Fibroblast of villous mesenchyme (primary cell): ENCODE measurements around the gene ITGA2B. TPM values are rescaled to one million over a fixed set of nuclear protein-coding genes. Genes with fewer than 3 reads are reported as not detected.
"Not testable (repeated sequence)": the region's sequence is repeated elsewhere in the genome, so short reads cannot be mapped to it uniquely, and the experiment has no call there.

Source experiments
- DNase-seq: peaks from one replicate; pipeline ENCODE4 v3.0.0-alpha.2; 2010; ENCODE audit warnings: low read depth
- H3K4me3 ChIP-seq: 2 replicates; pipeline ENCODE4 v1.5.1; 2011; ENCODE audit warnings: low read depth, mild to moderate bottlenecking, low read length
- CTCF ChIP-seq: IDR thresholded peaks from 2 replicates; pipeline ENCODE4 v1.5.1; 2012; ENCODE audit warnings: low read depth, mild to moderate bottlenecking, low read length; ENCODE audit not compliant: insufficient read depth
- total RNA-seq: library from RNA; depleted of rRNA; stranded (reverse); fragments of >200 nt; gene quantifications from 2 replicates; pipeline ENCODE4 v1.2.3, GENCODE V29; 2012

The ITGA2B gene
- total RNA-seq, 1 donor: under 0.01 TPM

- TF ChIP-seq CTCF: no peak
- no peak for DNase-seq
- no peak overlapping the region for H3K4me3 ChIP-seq
Observed at GRCh38 chr17:44367231-44367979, 22.0 kb downstream of the ITGA2B start.

GRCh38 chr17:44365051-44365450 is 24.4 kb downstream of the ITGA2B start:
- DNase-seq, H3K4me3 ChIP-seq: not testable (repeated sequence)

- DNase-seq: peak; percentile 39
- peak; percentile 30 for TF ChIP-seq CTCF
- peak within 1 kb of the TSS; percentile 73 for H3K4me3 ChIP-seq
Observed at GRCh38 chr17:44363613-44364159, 25.8 kb downstream of the ITGA2B start, which contains the start of gene FAM171A2. TSS of gene FAM171A2 (minus strand) at chr17:44363853. CDS start at chr17:44363714, 139 bp downstream.

- TF ChIP-seq CTCF: no peak
- DNase-seq: no peak
- H3K4me3 ChIP-seq: peak overlapping the region; percentile 73
Observed at GRCh38 chr17:44362949-44363612, 26.4 kb downstream of the ITGA2B start.

- H3K4me3 ChIP-seq: peak overlapping the region; percentile 73
- TF ChIP-seq CTCF: no peak
- DNase-seq: no peak
Observed at GRCh38 chr17:44362459-44362948, 26.9 kb downstream of the ITGA2B start.

GRCh38 chr17:44361292-44362260 is 27.9 kb downstream of the ITGA2B start:
- no peak for TF ChIP-seq CTCF
- H3K4me3 ChIP-seq: no peak overlapping the region
- DNase-seq: no peak
